ENCODE measurements around the gene ASPRV1. TPM values are rescaled to one million over a fixed set of nuclear protein-coding genes. Genes with fewer than 3 reads are reported as not detected.

The ASPRV1 gene
- total RNA-seq, 1 donor from 2014 or later, result 0.63 TPM

DNA sequence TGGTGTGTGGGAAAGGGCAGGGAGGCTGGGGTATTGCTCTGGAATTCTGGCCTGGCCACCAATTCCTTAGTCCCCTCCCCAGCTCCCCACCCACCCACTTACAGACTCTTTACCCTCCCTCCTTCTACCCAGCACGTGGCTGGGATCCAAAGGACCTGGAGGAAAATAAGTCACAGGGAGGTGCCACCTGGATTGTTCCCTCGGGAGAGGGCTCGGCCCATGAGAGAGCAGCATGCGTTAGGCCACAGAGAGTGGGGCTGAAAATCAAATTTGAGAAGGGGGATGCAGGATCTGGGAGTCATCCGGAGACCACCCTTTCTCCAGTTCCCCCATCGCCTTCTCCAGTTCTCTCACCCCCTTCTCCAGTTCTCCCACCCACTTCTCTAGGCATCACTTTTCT lies 3.0 kb downstream of the ASPRV1 start:
- DNase-seq, result no peak
- Histone ChIP-seq H3K4me1 (no peaks in the 10 kb centered on the region), H3K27ac (replicated peaks) (no peak overlapping the region), H3K9me3 (replicated peaks) (no peaks in the 10 kb centered on the region), H3K4me3 (no peak overlapping the region), H3K36me3 (no peaks in the 10 kb centered on the region), H3K27me3 (ENCODE audit: low read depth) (no peaks in the 10 kb centered on the region)
- intact Hi-C loops (cut with micrococcal nuclease), result no loop called here
- TF ChIP-seq, protein P1, sequence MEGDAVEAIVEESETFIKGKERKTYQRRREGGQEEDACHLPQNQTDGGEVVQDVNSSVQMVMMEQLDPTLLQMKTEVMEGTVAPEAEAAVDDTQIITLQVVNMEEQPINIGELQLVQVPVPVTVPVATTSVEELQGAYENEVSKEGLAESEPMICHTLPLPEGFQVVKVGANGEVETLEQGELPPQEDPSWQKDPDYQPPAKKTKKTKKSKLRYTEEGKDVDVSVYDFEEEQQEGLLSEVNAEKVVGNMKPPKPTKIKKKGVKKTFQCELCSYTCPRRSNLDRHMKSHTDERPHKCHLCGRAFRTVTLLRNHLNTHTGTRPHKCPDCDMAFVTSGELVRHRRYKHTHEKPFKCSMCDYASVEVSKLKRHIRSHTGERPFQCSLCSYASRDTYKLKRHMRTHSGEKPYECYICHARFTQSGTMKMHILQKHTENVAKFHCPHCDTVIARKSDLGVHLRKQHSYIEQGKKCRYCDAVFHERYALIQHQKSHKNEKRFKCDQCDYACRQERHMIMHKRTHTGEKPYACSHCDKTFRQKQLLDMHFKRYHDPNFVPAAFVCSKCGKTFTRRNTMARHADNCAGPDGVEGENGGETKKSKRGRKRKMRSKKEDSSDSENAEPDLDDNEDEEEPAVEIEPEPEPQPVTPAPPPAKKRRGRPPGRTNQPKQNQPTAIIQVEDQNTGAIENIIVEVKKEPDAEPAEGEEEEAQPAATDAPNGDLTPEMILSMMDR (IDR thresholded peaks at IDR 0.05; ENCODE audit: borderline replicate concordance), result no peak

DNA sequence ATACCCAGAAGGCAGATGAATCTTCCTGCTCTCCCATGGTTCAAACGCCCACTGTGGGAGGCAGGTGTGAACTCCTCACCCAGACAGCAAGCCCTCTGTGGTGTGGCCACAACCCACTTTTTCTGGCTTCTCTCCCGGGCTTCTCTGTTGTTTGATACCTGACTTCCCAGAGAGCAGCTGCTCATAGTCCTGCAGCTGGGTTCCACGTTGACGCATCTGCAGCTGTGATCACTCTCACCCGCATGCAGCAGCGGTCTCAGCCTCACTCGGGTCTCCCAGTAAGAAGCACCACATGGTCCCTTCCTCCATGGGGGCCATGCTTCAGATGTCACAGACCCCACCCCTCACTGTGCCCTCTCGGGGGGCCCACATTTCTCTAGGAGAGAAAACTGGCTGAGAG lies 3.5 kb downstream of the ASPRV1 start:
- Histone ChIP-seq H3K9me3 (replicated peaks) (no peaks in the 10 kb centered on the region), H3K27ac (replicated peaks) (no peak overlapping the region), H3K4me3 (no peak overlapping the region), H3K36me3 (no peaks in the 10 kb centered on the region), H3K4me1 (no peaks in the 10 kb centered on the region), H3K27me3 (ENCODE audit: low read depth) (no peaks in the 10 kb centered on the region)
- TF ChIP-seq, protein P1 (IDR thresholded peaks at IDR 0.05; ENCODE audit: borderline replicate concordance), result no peak
- DNase-seq, result no peak
- intact Hi-C loops (cut with micrococcal nuclease), result no loop called here

DNA sequence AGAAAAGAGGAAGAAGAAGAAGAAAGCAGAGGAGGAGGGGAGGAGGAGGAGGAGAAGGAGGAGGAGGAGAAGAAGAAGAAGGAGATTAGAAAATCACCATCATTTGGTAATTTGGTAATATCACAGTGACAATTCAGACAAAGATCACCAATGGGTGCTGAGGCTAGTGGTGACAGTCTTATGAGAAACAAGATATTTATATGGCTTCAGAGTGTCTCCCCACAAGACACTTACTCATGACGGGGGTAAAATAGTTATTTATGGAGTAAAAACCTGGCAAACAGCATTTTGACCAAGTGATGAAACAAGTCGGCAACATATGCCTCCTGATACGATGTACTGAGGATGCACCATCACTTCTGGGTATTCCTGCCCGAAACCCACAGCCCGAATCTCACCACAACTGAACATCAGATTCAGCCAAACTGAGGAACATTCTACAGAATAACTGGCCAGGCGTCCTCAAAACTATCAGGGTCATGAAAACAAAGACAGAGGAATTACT lies 4.9 kb downstream of the ASPRV1 start:
- Histone ChIP-seq H3K27ac (replicated peaks) (no peak overlapping the region), H3K9me3 (replicated peaks) (no peaks in the 10 kb centered on the region), H3K27me3 (ENCODE audit: low read depth) (no peaks in the 10 kb centered on the region), H3K4me3 (no peak overlapping the region), H3K36me3 (no peaks in the 10 kb centered on the region), H3K4me1 (no peaks in the 10 kb centered on the region)
- no peak for DNase-seq
- TF ChIP-seq, protein P1 (IDR thresholded peaks at IDR 0.05; ENCODE audit: borderline replicate concordance), result no peak
- intact Hi-C loops (cut with micrococcal nuclease), result no loop called here

DNA sequence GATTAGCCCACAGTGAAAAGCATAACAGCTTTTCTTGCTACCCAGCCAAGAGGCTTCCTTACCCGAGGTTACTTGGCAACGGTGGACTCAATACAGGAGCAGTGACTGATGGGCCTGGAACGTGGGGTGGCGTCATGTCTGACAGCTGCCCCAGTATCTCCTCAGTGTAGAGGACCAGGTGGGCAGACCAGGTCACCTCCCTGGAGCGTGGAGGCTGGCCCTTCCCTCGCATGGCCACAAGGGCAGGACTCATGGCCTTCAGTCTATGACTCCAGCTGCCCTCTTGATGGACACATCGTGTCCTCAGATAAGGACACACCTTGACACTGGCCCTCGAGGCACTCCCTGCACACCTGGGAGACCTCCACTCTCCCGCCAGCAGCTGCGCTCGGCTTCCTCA lies 6.4 kb downstream of the ASPRV1 start:
- Histone ChIP-seq H3K4me3 (no peak overlapping the region), H3K4me1 (no peaks in the 10 kb centered on the region), H3K27me3 (ENCODE audit: low read depth) (no peaks in the 10 kb centered on the region), H3K36me3 (no peaks in the 10 kb centered on the region), H3K9me3 (replicated peaks) (no peaks in the 10 kb centered on the region), H3K27ac (replicated peaks) (no peak overlapping the region)
- intact Hi-C loops (cut with micrococcal nuclease), result no loop called here
- TF ChIP-seq, protein P1 (IDR thresholded peaks at IDR 0.05; ENCODE audit: borderline replicate concordance), result no peak
- no peak for DNase-seq

DNA sequence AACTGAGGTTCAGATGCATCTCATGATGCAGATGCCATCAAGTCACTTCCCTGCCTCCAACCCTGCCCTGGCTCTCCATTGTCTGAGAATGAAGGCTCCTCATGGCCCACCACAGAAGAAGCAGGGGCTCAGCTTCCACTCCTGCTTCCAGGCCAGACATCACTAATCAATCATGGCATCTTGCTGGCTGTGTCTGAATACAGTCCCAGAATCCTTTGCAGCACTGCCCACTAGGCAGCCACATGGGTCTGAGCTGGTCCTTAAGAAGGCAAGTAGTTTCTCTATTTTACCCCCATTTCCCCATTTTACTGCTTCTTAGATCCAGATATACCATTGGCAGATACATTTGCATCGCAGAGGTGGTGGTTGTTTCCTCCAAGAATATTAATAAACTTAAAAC lies 7.3 kb downstream of the ASPRV1 start:
- Histone ChIP-seq H3K9me3 (replicated peaks) (no peaks in the 10 kb centered on the region), H3K36me3 (no peaks in the 10 kb centered on the region), H3K4me1 (no peaks in the 10 kb centered on the region), H3K27ac (replicated peaks) (no peak overlapping the region), H3K27me3 (ENCODE audit: low read depth) (peaks cover under 1% of the 10 kb centered on the region), H3K4me3 (no peak overlapping the region)
- DNase-seq, result no peak
- TF ChIP-seq, protein P1 (IDR thresholded peaks at IDR 0.05; ENCODE audit: borderline replicate concordance), result no peak
- intact Hi-C loops (cut with micrococcal nuclease), result no loop called here
